ENCODE data around the gene SATB2. TPM values are rescaled to one million over a fixed set of nuclear protein-coding genes. Genes with fewer than 3 reads are reported as not detected.

SATB2 gene
- total and polyA plus RNA-seq, 10 donors = 0.39 to 3.0 (median 2.6) TPM

DNA sequence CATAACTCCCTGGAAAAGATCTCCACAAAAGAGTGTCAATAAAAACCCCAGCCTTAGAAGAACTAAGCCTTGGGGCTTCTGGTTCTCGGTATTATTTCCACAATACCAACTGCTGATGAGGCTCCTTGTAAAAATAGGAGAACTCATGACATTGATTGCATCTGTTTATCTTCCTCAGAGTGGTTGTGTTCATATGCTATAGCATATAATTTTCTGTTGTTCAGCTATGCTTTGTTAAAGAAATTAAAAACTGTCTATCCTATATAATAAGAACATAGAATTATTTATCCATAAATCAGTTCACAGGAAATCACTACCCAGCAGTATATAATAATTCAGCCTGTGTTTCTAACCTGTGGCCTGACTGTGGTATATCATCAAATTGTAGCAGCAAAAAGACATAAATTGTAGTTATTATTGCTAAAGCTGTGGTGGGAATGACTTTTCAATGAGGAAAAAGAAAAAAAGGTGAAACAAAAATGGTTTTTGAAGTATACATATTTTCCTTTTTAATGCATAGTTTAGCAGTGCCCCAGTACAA is 68.9 kb downstream of the SATB2 start:
- H3K36me3 ChIP-seq = no peaks in the 10 kb centered on the region
- no peak overlapping the region for H3K4me3 ChIP-seq
- no peak for DNase-seq
- no peaks in the 10 kb centered on the region for H3K27me3 ChIP-seq (replicated peaks in 1 of 7)
- no peak overlapping the region for H3K27ac ChIP-seq
- no peaks in the 10 kb centered on the region for H3K9me3 ChIP-seq
- H3K4me1 ChIP-seq = no peaks in the 10 kb centered on the region
- intact Hi-C loops (cut with DNase I; ENCODE audit: low total_unique reads) = no loop called here
- WGBS, 5 donors = 57 to 82% (median 74%) methylated on average over 1 of the region's 1 CpG
- TF ChIP-seq, protein P1, sequence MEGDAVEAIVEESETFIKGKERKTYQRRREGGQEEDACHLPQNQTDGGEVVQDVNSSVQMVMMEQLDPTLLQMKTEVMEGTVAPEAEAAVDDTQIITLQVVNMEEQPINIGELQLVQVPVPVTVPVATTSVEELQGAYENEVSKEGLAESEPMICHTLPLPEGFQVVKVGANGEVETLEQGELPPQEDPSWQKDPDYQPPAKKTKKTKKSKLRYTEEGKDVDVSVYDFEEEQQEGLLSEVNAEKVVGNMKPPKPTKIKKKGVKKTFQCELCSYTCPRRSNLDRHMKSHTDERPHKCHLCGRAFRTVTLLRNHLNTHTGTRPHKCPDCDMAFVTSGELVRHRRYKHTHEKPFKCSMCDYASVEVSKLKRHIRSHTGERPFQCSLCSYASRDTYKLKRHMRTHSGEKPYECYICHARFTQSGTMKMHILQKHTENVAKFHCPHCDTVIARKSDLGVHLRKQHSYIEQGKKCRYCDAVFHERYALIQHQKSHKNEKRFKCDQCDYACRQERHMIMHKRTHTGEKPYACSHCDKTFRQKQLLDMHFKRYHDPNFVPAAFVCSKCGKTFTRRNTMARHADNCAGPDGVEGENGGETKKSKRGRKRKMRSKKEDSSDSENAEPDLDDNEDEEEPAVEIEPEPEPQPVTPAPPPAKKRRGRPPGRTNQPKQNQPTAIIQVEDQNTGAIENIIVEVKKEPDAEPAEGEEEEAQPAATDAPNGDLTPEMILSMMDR (IDR thresholded peaks at IDR 0.05 in 8 of 11, conservative IDR thresholded peaks at IDR 0.05 in 3 of 11) = no peak
- TF ChIP-seq POLR2AphosphoS5 (IDR thresholded peaks at IDR 0.05) (no peak), POLR2A (IDR thresholded peaks at IDR 0.05) (no peak)

DNA sequence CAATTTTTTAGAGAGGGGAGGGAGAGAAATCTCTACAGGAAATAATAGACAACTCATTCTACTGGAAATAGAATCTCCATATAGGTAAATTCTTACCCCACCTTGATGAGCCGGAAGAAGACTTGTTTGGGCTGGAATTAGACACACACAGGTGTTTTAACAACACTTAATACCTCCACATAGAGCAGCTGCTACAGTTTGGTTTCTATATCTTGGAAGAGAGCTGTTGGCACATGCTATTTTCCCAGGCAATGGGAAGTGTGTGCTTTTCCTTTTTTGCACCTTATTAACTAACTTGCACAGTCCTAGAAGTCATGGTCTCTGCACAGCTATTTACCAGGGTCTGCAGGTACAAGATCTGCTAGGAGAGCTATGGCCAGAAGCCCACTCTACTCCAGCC is 73.7 kb downstream of the SATB2 start:
- no peak for DNase-seq
- no peaks in the 10 kb centered on the region for H3K9me3 ChIP-seq
- peaks cover 0 to 6% (median 0%) of the 10 kb centered on the region in 7 donors for H3K27me3 ChIP-seq (replicated peaks in 1 of 7)
- no peak overlapping the region for H3K4me3 ChIP-seq
- TF ChIP-seq POLR2A (IDR thresholded peaks at IDR 0.05) (no peak), POLR2AphosphoS5 (IDR thresholded peaks at IDR 0.05) (no peak)
- TF ChIP-seq, protein P1 (IDR thresholded peaks at IDR 0.05 in 8 of 11, conservative IDR thresholded peaks at IDR 0.05 in 3 of 11) = no peak
- no peak overlapping the region for H3K27ac ChIP-seq
- WGBS, 5 donors = 79 to 97% (median 82%) methylated on average over 1 of the region's 1 CpG
- intact Hi-C loops (cut with DNase I; ENCODE audit: low total_unique reads) = no loop called here
- H3K4me1 ChIP-seq = no peaks in the 10 kb centered on the region
- H3K36me3 ChIP-seq = no peaks in the 10 kb centered on the region

DNA sequence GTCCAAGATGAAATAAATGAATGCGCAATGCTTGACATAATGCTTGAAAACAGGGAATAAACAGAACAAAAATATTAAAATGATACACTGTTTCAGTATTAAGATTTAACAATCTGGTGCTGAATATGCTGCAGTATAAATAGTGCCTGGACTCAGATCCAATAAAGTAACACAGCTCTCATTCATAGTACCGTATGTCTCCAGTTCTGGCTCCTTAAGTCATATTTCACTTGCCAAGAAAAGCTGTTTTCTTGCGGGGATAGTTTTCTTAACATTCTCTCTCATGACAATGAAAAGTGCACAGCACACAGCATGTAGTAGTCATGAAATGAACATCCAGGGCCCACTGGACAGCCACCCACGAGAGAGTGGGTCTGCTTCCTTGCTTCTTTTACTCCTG is 74.7 kb downstream of the SATB2 start:
- no peaks in the 10 kb centered on the region for H3K9me3 ChIP-seq
- no peak overlapping the region for H3K4me3 ChIP-seq
- no peak overlapping the region for H3K27ac ChIP-seq
- 79 to 86% (median 81%) methylated on average over 4 of the region's 4 CpGs for WGBS, 5 donors
- TF ChIP-seq POLR2A (IDR thresholded peaks at IDR 0.05) (no peak), POLR2AphosphoS5 (IDR thresholded peaks at IDR 0.05) (no peak)
- TF ChIP-seq, protein P1 (IDR thresholded peaks at IDR 0.05 in 8 of 11, conservative IDR thresholded peaks at IDR 0.05 in 3 of 11) = no peak
- H3K27me3 ChIP-seq (replicated peaks in 1 of 7) = peaks cover 0 to 6% (median 0%) of the 10 kb centered on the region in 7 donors
- no peak for DNase-seq
- H3K36me3 ChIP-seq = no peaks in the 10 kb centered on the region
- intact Hi-C loops (cut with DNase I; ENCODE audit: low total_unique reads) = no loop called here
- H3K4me1 ChIP-seq = no peaks in the 10 kb centered on the region

DNA sequence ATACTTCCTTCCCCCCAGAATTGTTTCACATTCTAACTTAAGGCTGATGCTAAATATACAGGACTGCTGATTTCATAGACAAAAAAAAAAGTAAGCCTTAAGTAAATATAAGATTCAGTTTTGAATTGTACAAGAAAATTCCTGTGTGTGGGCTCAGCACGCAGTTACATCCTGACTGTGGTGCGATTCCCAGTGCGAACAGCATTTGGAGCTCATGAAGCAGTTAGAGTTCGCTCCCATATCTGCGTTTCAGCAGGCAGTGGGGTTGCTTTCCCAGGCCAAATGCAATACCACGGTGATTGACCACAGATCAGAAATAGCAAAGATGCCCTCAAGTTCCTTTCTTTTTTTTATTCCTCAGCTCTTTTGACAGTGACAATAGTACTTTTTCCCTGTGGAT is 75.6 kb downstream of the SATB2 start:
- WGBS, 5 donors = 12 to 40% (median 14%) methylated on average over 6 of the region's 6 CpGs
- H3K27ac ChIP-seq = no peak overlapping the region
- intact Hi-C loops (cut with DNase I; ENCODE audit: low total_unique reads) = no loop called here

More for the DNA sequence above, 75.6 kb downstream of the SATB2 start:
- Histone ChIP-seq H3K4me3 (no peak overlapping the region), H3K36me3 (no peaks in the 10 kb centered on the region), H3K4me1 (no peaks in the 10 kb centered on the region), H3K9me3 (no peaks in the 10 kb centered on the region), H3K27me3 (replicated peaks in 1 of 7) (peaks cover 0 to 6% (median 0%) of the 10 kb centered on the region in 7 donors)
- TF ChIP-seq, protein P1 (IDR thresholded peaks at IDR 0.05 in 8 of 11, conservative IDR thresholded peaks at IDR 0.05 in 3 of 11) = no peak
- TF ChIP-seq POLR2AphosphoS5 (IDR thresholded peaks at IDR 0.05) = no peak
- TF ChIP-seq POLR2A (IDR thresholded peaks at IDR 0.05) = no peak
- DNase-seq = no peak

Data from spleen (tissue), 11 donors.